Measurements from ENCODE around the gene ACTN2. TPM values are rescaled to one million over a fixed set of nuclear protein-coding genes. Genes with fewer than 3 reads are reported as not detected.

The ACTN2 gene
- total RNA-seq, 1 experiment from 2014 or later = 0.49 TPM

GRCh38 chr1:236773919-236774318 is 87.6 kb downstream of the ACTN2 start:
- Histone ChIP-seq H3K4me3 (ENCODE audit: low read depth in 2 of 2, low read length in 2 of 2) (no peak overlapping the region), H3K27ac (ENCODE audit: low read length) (no peak overlapping the region), H3K27me3 (ENCODE audit: control insufficient read depth, insufficient read depth, low read length) (no peaks in the 10 kb centered on the region), H3K36me3 (ENCODE audit: control insufficient read depth, insufficient read depth, low read length) (no peaks in the 10 kb centered on the region), H3K4me1 (ENCODE audit: control insufficient read depth, insufficient read depth, low read length) (no peaks in the 10 kb centered on the region), H3K9me3 (ENCODE audit: control insufficient read depth, insufficient read depth, low read depth, low read length) (peaks cover 5% of the 10 kb centered on the region; the same call in 1 of the 2 replicates)
- POLR2A ChIA-PET = no interaction called here
- DNase-seq (ENCODE audit: low read depth, low spot score) (no peak), ATAC-seq (no peak)
- CTCF ChIA-PET = no interaction called here
- intact Hi-C loops (cut with micrococcal nuclease; ENCODE audit: unreplicated experiment) = loop anchor here (10.0 kb wide), 1 partner anchor 169 kb away; the partner anchor contains the start of gene HEATR1
- TF ChIP-seq SIN3A (IDR thresholded peaks at IDR 0.05; ENCODE audit: borderline replicate concordance, insufficient read depth, low read depth, low read length) (no peak), REST (IDR thresholded peaks at IDR 0.05; ENCODE audit: insufficient read depth in 1 of 2, low read depth in 2 of 2, low read length in 1 of 2) (no peak), POLR2AphosphoS5 (IDR thresholded peaks at IDR 0.05; ENCODE audit: low read depth, low read length) (no peak), TCF7L2 (IDR thresholded peaks at IDR 0.05; ENCODE audit: low read depth, low read length) (no peak)
- TF ChIP-seq, protein P1, sequence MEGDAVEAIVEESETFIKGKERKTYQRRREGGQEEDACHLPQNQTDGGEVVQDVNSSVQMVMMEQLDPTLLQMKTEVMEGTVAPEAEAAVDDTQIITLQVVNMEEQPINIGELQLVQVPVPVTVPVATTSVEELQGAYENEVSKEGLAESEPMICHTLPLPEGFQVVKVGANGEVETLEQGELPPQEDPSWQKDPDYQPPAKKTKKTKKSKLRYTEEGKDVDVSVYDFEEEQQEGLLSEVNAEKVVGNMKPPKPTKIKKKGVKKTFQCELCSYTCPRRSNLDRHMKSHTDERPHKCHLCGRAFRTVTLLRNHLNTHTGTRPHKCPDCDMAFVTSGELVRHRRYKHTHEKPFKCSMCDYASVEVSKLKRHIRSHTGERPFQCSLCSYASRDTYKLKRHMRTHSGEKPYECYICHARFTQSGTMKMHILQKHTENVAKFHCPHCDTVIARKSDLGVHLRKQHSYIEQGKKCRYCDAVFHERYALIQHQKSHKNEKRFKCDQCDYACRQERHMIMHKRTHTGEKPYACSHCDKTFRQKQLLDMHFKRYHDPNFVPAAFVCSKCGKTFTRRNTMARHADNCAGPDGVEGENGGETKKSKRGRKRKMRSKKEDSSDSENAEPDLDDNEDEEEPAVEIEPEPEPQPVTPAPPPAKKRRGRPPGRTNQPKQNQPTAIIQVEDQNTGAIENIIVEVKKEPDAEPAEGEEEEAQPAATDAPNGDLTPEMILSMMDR (IDR thresholded peaks at IDR 0.05) = no peak
- in situ Hi-C loops (cut with HindIII; ENCODE audit: low pct_unique_long_range_greater_than_20kb, low sequenced_read_pairs) = no loop called here
- no TSS peak for BruUV-seq (replicated peaks)

GRCh38 chr1:236774926-236775325 is 88.6 kb downstream of the ACTN2 start:
- POLR2A ChIA-PET = no interaction called here
- intact Hi-C loops (cut with micrococcal nuclease; ENCODE audit: unreplicated experiment) (loop anchor here (10.0 kb wide), 1 partner anchor 170 kb away; the partner anchor contains the start of gene HEATR1), in situ Hi-C loops (cut with HindIII; ENCODE audit: low pct_unique_long_range_greater_than_20kb, low sequenced_read_pairs) (no loop called here)
- Histone ChIP-seq H3K36me3 (ENCODE audit: control insufficient read depth, insufficient read depth, low read length) (no peaks in the 10 kb centered on the region), H3K4me1 (ENCODE audit: control insufficient read depth, insufficient read depth, low read length) (no peaks in the 10 kb centered on the region), H3K27ac (ENCODE audit: low read length) (no peak overlapping the region), H3K4me3 (ENCODE audit: low read depth in 2 of 2, low read length in 2 of 2) (no peak overlapping the region), H3K9me3 (ENCODE audit: control insufficient read depth, insufficient read depth, low read depth, low read length) (peaks cover 13% of the 10 kb centered on the region; the same call in 1 of the 2 replicates), H3K27me3 (ENCODE audit: control insufficient read depth, insufficient read depth, low read length) (no peaks in the 10 kb centered on the region)
- CTCF ChIA-PET = no interaction called here
- DNase-seq (ENCODE audit: low read depth, low spot score) = no peak
- no TSS peak for BruUV-seq (replicated peaks)
- TF ChIP-seq SIN3A (IDR thresholded peaks at IDR 0.05; ENCODE audit: borderline replicate concordance, insufficient read depth, low read depth, low read length) = no peak
- no peak for TF ChIP-seq REST (IDR thresholded peaks at IDR 0.05; ENCODE audit: insufficient read depth in 1 of 2, low read depth in 2 of 2, low read length in 1 of 2)
- no peak for TF ChIP-seq POLR2AphosphoS5 (IDR thresholded peaks at IDR 0.05; ENCODE audit: low read depth, low read length)
- no peak for TF ChIP-seq TCF7L2 (IDR thresholded peaks at IDR 0.05; ENCODE audit: low read depth, low read length)
- TF ChIP-seq, protein P1 (IDR thresholded peaks at IDR 0.05) = peak; percentile 73
- ATAC-seq = peak; percentile 95
